Measurements from ENCODE around the gene RTN4RL2.
A peak's percentile ranks its signal among the peaks of the same experiment; 100 is the strongest.

The RTN4RL2 gene

GRCh38 chr11:57463671-57464538 lies 3.6 kb downstream of the RTN4RL2 start:
- no peak for DNase-seq

GRCh38 chr11:57464539-57465181 lies 4.3 kb downstream of the RTN4RL2 start:
- no peak for DNase-seq

- no peak for DNase-seq
Measured at GRCh38 chr11:57466680-57467079, 6.4 kb downstream of the RTN4RL2 start.

GRCh38 chr11:57467508-57468157 lies 7.3 kb downstream of the RTN4RL2 start:
- no peak for DNase-seq

GRCh38 chr11:57468276-57468675 lies 7.9 kb downstream of the RTN4RL2 start:
- no peak for DNase-seq

GRCh38 chr11:57469268-57469667 lies 8.9 kb downstream of the RTN4RL2 start:
- no peak for DNase-seq

- no peak for DNase-seq
Measured at GRCh38 chr11:57471496-57471895, 11.2 kb downstream of the RTN4RL2 start.

- DNase-seq, result no peak
Measured at GRCh38 chr11:57473285-57473841, 13.0 kb downstream of the RTN4RL2 start.

GRCh38 chr11:57474017-57474802 lies 13.9 kb downstream of the RTN4RL2 start:
- DNase-seq, result no peak

- DNase-seq, result no peak
Measured at GRCh38 chr11:57474803-57475115, 14.4 kb downstream of the RTN4RL2 start.

- DNase-seq, result no peak
Measured at GRCh38 chr11:57475191-57475590, 14.9 kb downstream of the RTN4RL2 start.

- no peak for DNase-seq
Measured at GRCh38 chr11:57475671-57476046, 15.3 kb downstream of the RTN4RL2 start.

- DNase-seq, result no peak
Measured at GRCh38 chr11:57476047-57476756, 15.9 kb downstream of the RTN4RL2 start.

GRCh38 chr11:57476757-57477506 lies 16.6 kb downstream of the RTN4RL2 start:
- DNase-seq, result no peak

GRCh38 chr11:57477507-57478189 lies 17.3 kb downstream of the RTN4RL2 start:
- DNase-seq, result no peak

- no peak for DNase-seq
Measured at GRCh38 chr11:57479021-57479663, 18.8 kb downstream of the RTN4RL2 start.

- DNase-seq, result no peak
Measured at GRCh38 chr11:57479911-57480310, 19.6 kb downstream of the RTN4RL2 start.

GRCh38 chr11:57480409-57481137 lies 20.2 kb downstream of the RTN4RL2 start:
- peak; percentile 46 for DNase-seq

- DNase-seq, result no peak
Measured at GRCh38 chr11:57481315-57481714, 21.0 kb downstream of the RTN4RL2 start.

All from NCI-H510A (cell line).